ENCODE data around the gene SOAT1.

DNA sequence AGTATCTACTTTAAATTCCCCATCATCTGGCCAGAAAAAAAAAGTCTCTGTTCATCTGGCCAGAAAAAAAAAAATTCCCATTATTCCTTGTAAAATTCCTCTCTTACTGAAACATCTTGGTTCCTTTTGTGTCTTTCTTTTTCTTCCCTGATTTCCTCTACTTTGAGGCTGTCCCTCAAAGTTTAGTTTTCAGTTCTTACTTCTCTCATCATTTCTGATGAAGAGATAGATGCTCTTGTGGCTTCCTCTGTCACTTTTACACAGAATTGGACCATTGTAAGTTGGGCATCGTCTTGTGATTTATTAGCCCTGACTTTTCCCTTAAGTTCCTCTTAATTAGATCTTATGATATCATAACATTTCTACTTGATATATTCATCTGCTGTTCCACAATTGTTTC lies 6.5 kb downstream of the SOAT1 start:
- TF ChIP-seq, protein P1, sequence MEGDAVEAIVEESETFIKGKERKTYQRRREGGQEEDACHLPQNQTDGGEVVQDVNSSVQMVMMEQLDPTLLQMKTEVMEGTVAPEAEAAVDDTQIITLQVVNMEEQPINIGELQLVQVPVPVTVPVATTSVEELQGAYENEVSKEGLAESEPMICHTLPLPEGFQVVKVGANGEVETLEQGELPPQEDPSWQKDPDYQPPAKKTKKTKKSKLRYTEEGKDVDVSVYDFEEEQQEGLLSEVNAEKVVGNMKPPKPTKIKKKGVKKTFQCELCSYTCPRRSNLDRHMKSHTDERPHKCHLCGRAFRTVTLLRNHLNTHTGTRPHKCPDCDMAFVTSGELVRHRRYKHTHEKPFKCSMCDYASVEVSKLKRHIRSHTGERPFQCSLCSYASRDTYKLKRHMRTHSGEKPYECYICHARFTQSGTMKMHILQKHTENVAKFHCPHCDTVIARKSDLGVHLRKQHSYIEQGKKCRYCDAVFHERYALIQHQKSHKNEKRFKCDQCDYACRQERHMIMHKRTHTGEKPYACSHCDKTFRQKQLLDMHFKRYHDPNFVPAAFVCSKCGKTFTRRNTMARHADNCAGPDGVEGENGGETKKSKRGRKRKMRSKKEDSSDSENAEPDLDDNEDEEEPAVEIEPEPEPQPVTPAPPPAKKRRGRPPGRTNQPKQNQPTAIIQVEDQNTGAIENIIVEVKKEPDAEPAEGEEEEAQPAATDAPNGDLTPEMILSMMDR (IDR thresholded peaks at IDR 0.05): no peak
- no peak for TF ChIP-seq POLR2A (IDR thresholded peaks at IDR 0.05)

All from body of pancreas (tissue), 4 donors.